ENCODE measurements around the gene TLN1.

TLN1 gene

DNA sequence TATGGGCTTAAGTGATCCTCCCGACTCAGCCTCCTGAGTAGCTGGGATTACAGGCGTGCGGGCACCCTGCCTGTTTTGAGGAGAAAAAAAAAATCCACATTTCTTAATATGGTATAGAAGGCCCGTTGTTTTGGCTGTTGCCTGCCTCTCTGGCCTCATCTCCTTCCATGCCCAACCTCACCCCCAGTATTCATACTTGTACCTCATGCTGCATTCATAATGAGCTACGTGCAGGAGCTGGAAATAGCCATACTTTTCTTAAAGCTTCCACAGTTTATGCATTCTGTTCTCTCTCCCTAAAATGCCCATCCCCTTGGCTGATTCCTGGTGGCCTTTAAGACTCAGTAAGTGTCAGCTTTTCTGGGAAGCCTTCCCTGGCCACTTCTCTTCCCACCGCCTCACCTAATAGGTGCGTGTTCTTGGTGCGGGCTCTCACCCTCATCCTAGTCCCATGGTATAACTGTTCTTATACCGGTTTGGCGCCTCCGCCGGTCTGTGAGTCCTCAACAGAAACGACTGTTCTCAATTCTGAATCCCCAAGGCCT, 40.2 kb downstream of the TLN1 start:
- H2AFZ ChIP-seq (ENCODE audit: low read length): peak overlapping the region; percentile 30
- no peak overlapping the region for H3K4me2 ChIP-seq (ENCODE audit: insufficient read depth, low read length, poor library complexity, severe bottlenecking)
- no peak overlapping the region for H3K18ac ChIP-seq (ENCODE audit: low read length)
- H3K27ac ChIP-seq (replicated peaks; ENCODE audit: low read length): peak overlapping the region; percentile 16
- no peak overlapping the region for H3K9ac ChIP-seq (ENCODE audit: low read depth, low read length, poor library complexity)
- no CpG with 5 or more reads among the region's 13 CpGs for WGBS, 2 donors (ENCODE audit: extremely low coverage in 2 of 2, insufficient read length in 2 of 2, insufficient replicate concordance in 1 of 2)
- no peak overlapping the region for H2BK5ac ChIP-seq (ENCODE audit: low read length)
- H3K27me3 ChIP-seq (ENCODE audit: control insufficient read depth in 3 of 3, insufficient read depth in 3 of 3, low read depth in 1 of 3, low read length in 3 of 3): no peaks in the 10 kb centered on the region
- H3K9me3 ChIP-seq (replicated peaks in 1 of 2; ENCODE audit: control insufficient read depth in 2 of 2, insufficient read depth in 1 of 2, low read depth in 1 of 2, low read length in 2 of 2): no peaks in the 10 kb centered on the region
- H3K23ac ChIP-seq (ENCODE audit: low read depth, low read length, poor library complexity): no peak overlapping the region
- no peak overlapping the region for H3K4ac ChIP-seq (ENCODE audit: low read length)
- H3K14ac ChIP-seq (ENCODE audit: low read length): no peak overlapping the region
- H2BK120ac ChIP-seq (ENCODE audit: low read depth, low read length): no peak overlapping the region
- H4K8ac ChIP-seq (ENCODE audit: low read depth, low read length): no peak overlapping the region
- H2AK5ac ChIP-seq (ENCODE audit: low read depth, low read length): no peak overlapping the region
- H4K91ac ChIP-seq (ENCODE audit: low read depth, low read length, poor library complexity): no peak overlapping the region
- H3K79me1 ChIP-seq (ENCODE audit: low read depth, low read length): peaks cover 6% of the 10 kb centered on the region
- peaks cover 3 to 13% of the 10 kb centered on the region in 2 donors for H3K36me3 ChIP-seq (replicated peaks in 1 of 2; ENCODE audit: control insufficient read depth in 2 of 2, insufficient read depth in 2 of 2, low read length in 2 of 2)
- H3K4me3 ChIP-seq (ENCODE audit: low read length in 2 of 2): no peak overlapping the region
- H2BK15ac ChIP-seq (ENCODE audit: low read length): no peak overlapping the region
- H3K4me1 ChIP-seq (ENCODE audit: control insufficient read depth in 2 of 2, insufficient read depth in 1 of 2, low read depth in 1 of 2, low read length in 2 of 2): peaks cover 12 to 19% of the 10 kb centered on the region in 2 donors
- no peak overlapping the region for H2BK12ac ChIP-seq (ENCODE audit: low read length)
- DNase-seq (ENCODE audit: low spot score): no peak

DNA sequence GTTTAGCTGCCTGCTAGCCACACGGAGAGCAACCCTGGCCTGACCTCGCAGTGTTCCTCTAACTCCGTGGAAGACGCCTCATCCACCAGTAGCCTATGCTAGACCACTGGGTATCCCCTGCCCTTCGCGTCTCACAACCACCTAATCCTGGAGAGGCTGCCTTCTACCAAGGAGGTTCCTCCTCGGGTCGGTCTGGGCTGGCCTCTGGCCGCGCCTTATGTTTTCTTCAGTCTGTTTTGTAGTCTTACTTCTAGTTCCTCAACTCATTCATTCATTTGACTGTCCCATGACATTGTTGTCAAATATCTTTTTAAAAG, 40.7 kb downstream of the TLN1 start:
- no peak for DNase-seq (ENCODE audit: low spot score)

DNA sequence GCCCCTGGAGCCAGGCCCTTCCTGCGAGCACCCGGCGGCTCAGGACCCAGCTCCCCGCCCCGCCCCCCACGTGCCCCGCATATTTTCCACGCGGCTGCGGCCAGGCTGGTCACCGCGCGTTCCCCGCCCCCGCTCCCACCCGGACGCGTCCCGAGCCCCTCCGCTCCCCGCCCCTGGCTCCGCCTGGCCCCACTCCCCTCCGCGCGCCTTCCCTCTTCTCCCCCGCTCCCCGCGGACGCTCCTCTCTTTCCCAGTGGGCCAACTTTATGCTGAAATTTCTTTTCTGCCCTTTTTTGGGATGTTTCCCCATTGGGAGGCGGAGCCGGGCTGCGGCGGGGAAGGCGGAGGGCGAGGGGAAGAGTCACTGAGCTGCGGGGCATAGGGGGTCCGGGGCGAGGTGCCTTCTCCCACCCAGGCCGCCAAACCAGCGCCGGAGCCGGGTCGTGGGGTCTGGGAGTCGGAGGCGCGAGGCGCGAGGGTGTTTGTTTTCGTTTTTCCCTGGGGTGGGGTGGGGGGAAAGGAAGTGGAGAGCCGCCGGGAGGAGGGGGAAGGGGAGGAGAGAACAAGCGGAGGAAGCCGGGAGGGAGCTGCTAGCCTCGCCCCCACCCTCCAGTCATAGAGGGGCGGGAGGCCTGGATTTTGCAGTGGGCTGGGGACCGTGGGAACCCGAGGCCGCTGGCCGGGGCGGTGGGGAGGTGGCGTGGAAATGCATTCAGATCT, 41.2 kb downstream of the TLN1 start:
- Histone ChIP-seq H2BK5ac (ENCODE audit: low read length) (peak overlapping the region; percentile 48), H2BK12ac (ENCODE audit: low read length) (no peak overlapping the region), H3K9ac (ENCODE audit: low read depth, low read length, poor library complexity) (peak overlapping the region; percentile 95), H4K8ac (ENCODE audit: low read depth, low read length) (peak overlapping the region; percentile 74), H3K9me3 (replicated peaks in 1 of 2; ENCODE audit: control insufficient read depth in 2 of 2, insufficient read depth in 1 of 2, low read depth in 1 of 2, low read length in 2 of 2) (no peaks in the 10 kb centered on the region), H3K27me3 (ENCODE audit: control insufficient read depth in 3 of 3, insufficient read depth in 3 of 3, low read depth in 1 of 3, low read length in 3 of 3) (no peaks in the 10 kb centered on the region), H3K4me1 (ENCODE audit: control insufficient read depth in 2 of 2, insufficient read depth in 1 of 2, low read depth in 1 of 2, low read length in 2 of 2) (peaks cover 12 to 21% of the 10 kb centered on the region in 2 donors), H3K18ac (ENCODE audit: low read length) (peak overlapping the region; percentile 99), H3K27ac (replicated peaks; ENCODE audit: low read length) (peak overlapping the region; percentile 59), H3K14ac (ENCODE audit: low read length) (peak overlapping the region; percentile 47), H2BK15ac (ENCODE audit: low read length) (peak overlapping the region; percentile 62), H4K91ac (ENCODE audit: low read depth, low read length, poor library complexity) (peak overlapping the region; percentile 43), H2AK5ac (ENCODE audit: low read depth, low read length) (peak overlapping the region; percentile 56), H3K79me1 (ENCODE audit: low read depth, low read length) (peaks cover 6% of the 10 kb centered on the region), H3K4ac (ENCODE audit: low read length) (no peak overlapping the region), H3K4me3 (ENCODE audit: low read length in 2 of 2) (peak overlapping the region; percentile 51 to 86), H3K23ac (ENCODE audit: low read depth, low read length, poor library complexity) (peak overlapping the region; percentile 81), H3K36me3 (replicated peaks in 1 of 2; ENCODE audit: control insufficient read depth in 2 of 2, insufficient read depth in 2 of 2, low read length in 2 of 2) (peaks cover 3% of the 10 kb centered on the region in 2 donors), H3K4me2 (ENCODE audit: insufficient read depth, low read length, poor library complexity, severe bottlenecking) (peak overlapping the region; percentile 88), H2AFZ (ENCODE audit: low read length) (peak overlapping the region; percentile 99), H2BK120ac (ENCODE audit: low read depth, low read length) (peak overlapping the region; percentile 96)
- no CpG with 5 or more reads among the region's 61 CpGs for WGBS, 2 donors (ENCODE audit: extremely low coverage in 2 of 2, insufficient read length in 2 of 2, insufficient replicate concordance in 1 of 2)
- peak; percentile 30 for DNase-seq (ENCODE audit: low spot score)

More for the DNA sequence above, 40.7 kb downstream of the TLN1 start:
- Histone ChIP-seq H4K91ac (ENCODE audit: low read depth, low read length, poor library complexity) (no peak overlapping the region), H2BK15ac (ENCODE audit: low read length) (peak overlapping the region; percentile 62), H2AFZ (ENCODE audit: low read length) (peak overlapping the region; percentile 99), H2BK5ac (ENCODE audit: low read length) (no peak overlapping the region), H3K27ac (replicated peaks; ENCODE audit: low read length) (peak overlapping the region; percentile 57), H3K4me1 (ENCODE audit: control insufficient read depth in 2 of 2, insufficient read depth in 1 of 2, low read depth in 1 of 2, low read length in 2 of 2) (peaks cover 12 to 19% of the 10 kb centered on the region in 2 donors), H3K18ac (ENCODE audit: low read length) (peak overlapping the region; percentile 99), H2AK5ac (ENCODE audit: low read depth, low read length) (peak overlapping the region; percentile 14), H3K36me3 (replicated peaks in 1 of 2; ENCODE audit: control insufficient read depth in 2 of 2, insufficient read depth in 2 of 2, low read length in 2 of 2) (peaks cover 3 to 8% of the 10 kb centered on the region in 2 donors), H2BK120ac (ENCODE audit: low read depth, low read length) (no peak overlapping the region), H3K4me3 (ENCODE audit: low read length in 2 of 2) (peak overlapping the region; percentile 51 to 86), H3K27me3 (ENCODE audit: control insufficient read depth in 3 of 3, insufficient read depth in 3 of 3, low read depth in 1 of 3, low read length in 3 of 3) (no peaks in the 10 kb centered on the region), H3K4me2 (ENCODE audit: insufficient read depth, low read length, poor library complexity, severe bottlenecking) (peak overlapping the region; percentile 88), H3K4ac (ENCODE audit: low read length) (no peak overlapping the region), H2BK12ac (ENCODE audit: low read length) (no peak overlapping the region), H3K14ac (ENCODE audit: low read length) (no peak overlapping the region), H4K8ac (ENCODE audit: low read depth, low read length) (peak overlapping the region; percentile 74), H3K23ac (ENCODE audit: low read depth, low read length, poor library complexity) (peak overlapping the region; percentile 81), H3K9ac (ENCODE audit: low read depth, low read length, poor library complexity) (peak overlapping the region; percentile 95), H3K79me1 (ENCODE audit: low read depth, low read length) (peaks cover 6% of the 10 kb centered on the region), H3K9me3 (replicated peaks in 1 of 2; ENCODE audit: control insufficient read depth in 2 of 2, insufficient read depth in 1 of 2, low read depth in 1 of 2, low read length in 2 of 2) (no peaks in the 10 kb centered on the region)
- no CpG with 5 or more reads among the region's 10 CpGs for WGBS, 2 donors (ENCODE audit: extremely low coverage in 2 of 2, insufficient read length in 2 of 2, insufficient replicate concordance in 1 of 2)

DNA sequence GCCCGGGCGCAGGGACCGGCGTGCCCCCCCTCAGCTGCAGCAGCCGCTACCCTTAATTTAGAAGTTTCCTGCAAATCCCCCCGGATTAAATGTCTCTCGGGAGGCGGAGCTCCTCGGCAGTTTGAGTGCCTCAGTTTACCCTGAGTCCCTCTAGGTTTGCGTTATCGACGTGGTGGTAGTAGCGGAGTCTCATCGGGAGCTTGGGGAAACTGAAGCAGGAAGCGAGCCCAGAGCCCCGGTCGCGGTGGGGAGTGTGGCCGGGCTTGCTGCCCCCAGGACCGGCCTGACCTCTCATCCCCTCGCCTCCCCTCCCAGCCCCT, 41.7 kb downstream of the TLN1 start:
- DNase-seq (ENCODE audit: low spot score): peak; percentile 47
- H3K4me3 ChIP-seq (ENCODE audit: low read length in 2 of 2): peak overlapping the region; percentile 51 to 86
- H3K9me3 ChIP-seq (replicated peaks in 1 of 2; ENCODE audit: control insufficient read depth in 2 of 2, insufficient read depth in 1 of 2, low read depth in 1 of 2, low read length in 2 of 2): no peaks in the 10 kb centered on the region
- H3K79me1 ChIP-seq (ENCODE audit: low read depth, low read length): peaks cover 6% of the 10 kb centered on the region
- no peak overlapping the region for H2BK15ac ChIP-seq (ENCODE audit: low read length)
- peak overlapping the region; percentile 91 for H2BK5ac ChIP-seq (ENCODE audit: low read length)
- H3K27me3 ChIP-seq (ENCODE audit: control insufficient read depth in 3 of 3, insufficient read depth in 3 of 3, low read depth in 1 of 3, low read length in 3 of 3): no peaks in the 10 kb centered on the region
- no peak overlapping the region for H2BK120ac ChIP-seq (ENCODE audit: low read depth, low read length)
- peak overlapping the region; percentile 99 for H3K18ac ChIP-seq (ENCODE audit: low read length)
- no CpG with 5 or more reads among the region's 21 CpGs for WGBS, 2 donors (ENCODE audit: extremely low coverage in 2 of 2, insufficient read length in 2 of 2, insufficient replicate concordance in 1 of 2)
- H3K14ac ChIP-seq (ENCODE audit: low read length): no peak overlapping the region
- H3K27ac ChIP-seq (replicated peaks; ENCODE audit: low read length): peak overlapping the region; percentile 59
- peaks cover 12 to 21% of the 10 kb centered on the region in 2 donors for H3K4me1 ChIP-seq (ENCODE audit: control insufficient read depth in 2 of 2, insufficient read depth in 1 of 2, low read depth in 1 of 2, low read length in 2 of 2)
- H3K36me3 ChIP-seq (replicated peaks in 1 of 2; ENCODE audit: control insufficient read depth in 2 of 2, insufficient read depth in 2 of 2, low read length in 2 of 2): peaks cover 2 to 5% of the 10 kb centered on the region in 2 donors
- no peak overlapping the region for H3K4ac ChIP-seq (ENCODE audit: low read length)
- peak overlapping the region; percentile 72 for H3K9ac ChIP-seq (ENCODE audit: low read depth, low read length, poor library complexity)
- no peak overlapping the region for H2BK12ac ChIP-seq (ENCODE audit: low read length)
- no peak overlapping the region for H4K8ac ChIP-seq (ENCODE audit: low read depth, low read length)
- H4K91ac ChIP-seq (ENCODE audit: low read depth, low read length, poor library complexity): no peak overlapping the region
- peak overlapping the region; percentile 99 for H2AFZ ChIP-seq (ENCODE audit: low read length)
- peak overlapping the region; percentile 81 for H3K23ac ChIP-seq (ENCODE audit: low read depth, low read length, poor library complexity)
- H2AK5ac ChIP-seq (ENCODE audit: low read depth, low read length): peak overlapping the region; percentile 76
- H3K4me2 ChIP-seq (ENCODE audit: insufficient read depth, low read length, poor library complexity, severe bottlenecking): peak overlapping the region; percentile 88

All from neuronal stem cell (in vitro differentiated cells).